ENCODE results near the gene MRNIP. TPM values are rescaled to one million over a fixed set of nuclear protein-coding genes. Genes with fewer than 3 reads are reported as not detected.

Gene MRNIP
- total RNA-seq, 3 donors from 2014 or later = 32.3 to 67.2 (median 48.8) TPM

DNA sequence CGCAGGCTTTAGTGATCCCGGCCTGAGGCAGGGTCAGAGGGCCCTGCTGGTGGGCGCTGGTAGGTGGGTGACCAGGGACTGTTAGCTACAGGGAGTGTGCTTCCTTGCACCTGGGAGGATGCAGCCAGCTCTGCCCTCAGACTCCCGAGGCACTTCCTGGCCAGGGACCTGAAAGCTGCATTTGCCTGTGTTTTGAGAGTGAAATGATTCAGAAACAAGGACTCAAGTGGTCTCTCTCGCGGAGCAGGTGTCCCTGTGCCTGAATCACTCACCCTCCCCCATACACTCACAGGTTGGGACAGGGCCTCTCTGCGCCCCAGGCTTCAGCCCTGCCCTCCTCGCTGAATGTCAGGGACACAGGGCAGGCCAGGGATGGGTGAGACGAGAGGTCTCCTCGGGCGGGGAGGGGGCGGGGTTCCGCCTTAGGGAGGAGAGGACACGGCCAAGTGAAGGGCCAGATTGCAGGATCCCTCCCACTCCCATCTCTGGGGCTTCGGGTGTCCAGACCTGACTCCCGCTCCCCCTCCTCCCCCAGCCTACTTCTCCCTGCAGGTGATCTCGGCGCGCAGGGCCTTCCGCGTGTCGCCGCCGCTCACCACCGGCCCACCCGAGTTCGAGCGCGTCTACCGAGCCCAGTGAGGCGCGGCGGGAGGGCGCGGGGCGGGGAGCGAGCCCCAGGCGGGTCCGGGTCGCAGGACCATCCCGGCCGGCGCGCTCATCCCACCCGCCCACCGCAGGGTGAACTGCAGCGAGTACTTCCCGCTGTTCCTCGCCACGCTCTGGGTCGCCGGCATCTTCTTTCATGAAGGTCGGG, 63.4 kb downstream of the MRNIP start:
- no peak for TF ChIP-seq POLR2A (IDR thresholded peaks at IDR 0.05)
- TF ChIP-seq, protein P1, sequence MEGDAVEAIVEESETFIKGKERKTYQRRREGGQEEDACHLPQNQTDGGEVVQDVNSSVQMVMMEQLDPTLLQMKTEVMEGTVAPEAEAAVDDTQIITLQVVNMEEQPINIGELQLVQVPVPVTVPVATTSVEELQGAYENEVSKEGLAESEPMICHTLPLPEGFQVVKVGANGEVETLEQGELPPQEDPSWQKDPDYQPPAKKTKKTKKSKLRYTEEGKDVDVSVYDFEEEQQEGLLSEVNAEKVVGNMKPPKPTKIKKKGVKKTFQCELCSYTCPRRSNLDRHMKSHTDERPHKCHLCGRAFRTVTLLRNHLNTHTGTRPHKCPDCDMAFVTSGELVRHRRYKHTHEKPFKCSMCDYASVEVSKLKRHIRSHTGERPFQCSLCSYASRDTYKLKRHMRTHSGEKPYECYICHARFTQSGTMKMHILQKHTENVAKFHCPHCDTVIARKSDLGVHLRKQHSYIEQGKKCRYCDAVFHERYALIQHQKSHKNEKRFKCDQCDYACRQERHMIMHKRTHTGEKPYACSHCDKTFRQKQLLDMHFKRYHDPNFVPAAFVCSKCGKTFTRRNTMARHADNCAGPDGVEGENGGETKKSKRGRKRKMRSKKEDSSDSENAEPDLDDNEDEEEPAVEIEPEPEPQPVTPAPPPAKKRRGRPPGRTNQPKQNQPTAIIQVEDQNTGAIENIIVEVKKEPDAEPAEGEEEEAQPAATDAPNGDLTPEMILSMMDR (IDR thresholded peaks at IDR 0.05) = no peak
- TF ChIP-seq POLR2AphosphoS5 (IDR thresholded peaks at IDR 0.05) = no peak
- H3K4me3 ChIP-seq = peak overlapping the region; percentile 58 to 90 (median 71)
- peaks cover 3 to 17% of the 10 kb centered on the region in 2 donors for H3K4me1 ChIP-seq
- H3K27me3 ChIP-seq = no peaks in the 10 kb centered on the region
- intact Hi-C loops (cut with DNase I; ENCODE audit: low total_unique reads) = no loop called here
- H3K27ac ChIP-seq = peak overlapping the region; percentile 90 to 94
- peaks cover 10% of the 10 kb centered on the region for H3K36me3 ChIP-seq
- no peaks in the 10 kb centered on the region for H3K9me3 ChIP-seq
- DNase-seq (ENCODE audit: low spot score in 2 of 2) = no peak

GRCh38 chr5:179794575-179794974, 64.0 kb downstream of the MRNIP start:
- no peaks in the 10 kb centered on the region for H3K27me3 ChIP-seq
- H3K9me3 ChIP-seq = no peaks in the 10 kb centered on the region
- H3K36me3 ChIP-seq = peaks cover 5% of the 10 kb centered on the region
- TF ChIP-seq POLR2AphosphoS5 (IDR thresholded peaks at IDR 0.05) (no peak), POLR2A (IDR thresholded peaks at IDR 0.05) (no peak)
- TF ChIP-seq, protein P1 (IDR thresholded peaks at IDR 0.05) = no peak
- intact Hi-C loops (cut with DNase I; ENCODE audit: low total_unique reads) = no loop called here
- peak overlapping the region; percentile 58 to 90 (median 71) for H3K4me3 ChIP-seq
- peak overlapping the region; percentile 90 to 94 for H3K27ac ChIP-seq
- DNase-seq (ENCODE audit: low spot score in 2 of 2) = no peak
- H3K4me1 ChIP-seq = peaks cover 3 to 17% of the 10 kb centered on the region in 2 donors

DNA sequence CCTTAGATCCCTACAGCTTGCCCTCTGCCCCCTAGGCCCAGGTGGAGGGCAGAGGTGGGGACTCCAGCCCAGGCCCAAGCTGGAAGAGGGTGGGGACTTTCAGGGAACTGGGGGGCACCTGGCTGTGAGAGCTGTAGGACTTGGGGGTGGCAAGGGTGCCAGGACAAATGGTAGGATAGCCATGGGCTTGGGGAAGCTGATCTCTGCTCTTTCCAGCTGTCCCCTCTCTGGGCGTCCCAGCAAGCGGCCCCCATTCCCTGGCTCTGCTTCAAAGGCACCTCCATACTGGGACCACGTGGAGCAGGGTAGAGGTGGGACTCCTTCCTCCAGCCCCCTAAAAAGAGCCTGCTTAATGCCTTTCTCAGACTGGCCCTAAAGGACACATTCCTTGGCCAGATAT, 64.4 kb downstream of the MRNIP start:
- no peak for DNase-seq (ENCODE audit: low spot score in 2 of 2)
- Histone ChIP-seq H3K4me3 (peak overlapping the region; percentile 24 to 90 (median 25)), H3K27me3 (no peaks in the 10 kb centered on the region), H3K4me1 (peaks cover 3 to 17% of the 10 kb centered on the region in 2 donors), H3K36me3 (peaks cover under 1% of the 10 kb centered on the region), H3K9me3 (no peaks in the 10 kb centered on the region), H3K27ac (peak overlapping the region; percentile 74 to 94)
- TF ChIP-seq, protein P1 (IDR thresholded peaks at IDR 0.05) = no peak
- TF ChIP-seq POLR2AphosphoS5 (IDR thresholded peaks at IDR 0.05) (no peak), POLR2A (IDR thresholded peaks at IDR 0.05) (no peak)
- intact Hi-C loops (cut with DNase I; ENCODE audit: low total_unique reads) = no loop called here

DNA sequence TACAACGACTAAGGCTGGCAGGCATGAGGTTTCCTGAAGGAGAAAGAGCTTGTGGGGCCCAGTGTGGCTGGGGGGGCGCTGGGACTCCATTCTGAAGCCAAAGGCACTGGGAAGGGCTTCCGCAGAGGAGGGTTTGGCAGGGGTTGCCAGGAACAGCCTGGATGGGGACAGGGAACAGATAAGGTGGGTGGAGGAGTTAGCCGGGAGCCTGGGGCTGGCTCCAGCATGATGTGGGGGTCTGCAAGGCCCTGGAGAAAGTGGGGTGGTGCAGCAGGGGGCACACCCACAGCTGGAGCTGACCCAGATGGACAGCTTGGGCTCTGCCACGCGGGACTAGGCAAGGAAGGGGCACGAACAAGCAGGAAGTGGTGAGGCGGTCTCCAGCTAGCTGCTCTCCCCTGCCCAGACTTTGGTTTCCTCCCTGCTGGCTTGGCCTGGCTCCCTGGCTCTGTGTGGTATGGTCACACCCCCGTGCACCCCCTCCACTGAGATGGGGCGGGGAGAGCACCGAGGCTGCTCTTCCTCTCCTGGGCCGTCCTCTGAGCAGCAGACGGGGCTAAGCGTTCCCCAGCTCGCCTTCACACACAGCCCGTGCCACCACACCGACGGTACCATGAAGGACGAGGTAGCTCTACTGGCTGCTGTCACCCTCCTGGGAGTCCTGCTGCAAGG, 65.0 kb downstream of the MRNIP start, which contains the start of gene LTC4S:
TSS of gene LTC4S (plus strand) at position 519 of the 672 bp plus-strand sequence. CDS start at position 614, 95 bp downstream.
- DNase-seq (ENCODE audit: low spot score in 2 of 2) = peak; percentile 69 to 85
- Histone ChIP-seq H3K4me3 (peak within 1 kb of the TSS; percentile 58 to 90 (median 71)), H3K36me3 (no peaks in the 10 kb centered on the region), H3K27me3 (no peaks in the 10 kb centered on the region), H3K27ac (peak within 1 kb of the TSS; percentile 90 to 94), H3K9me3 (no peaks in the 10 kb centered on the region), H3K4me1 (peaks cover 3 to 17% of the 10 kb centered on the region in 2 donors)
- TF ChIP-seq, protein P1 (IDR thresholded peaks at IDR 0.05) = no peak
- TF ChIP-seq POLR2AphosphoS5 (IDR thresholded peaks at IDR 0.05) = no peak
- no peak for TF ChIP-seq POLR2A (IDR thresholded peaks at IDR 0.05)
- intact Hi-C loops (cut with DNase I; ENCODE audit: low total_unique reads) = no loop called here

Measured in breast epithelium (tissue), 4 donors.